ENCODE measurements around the gene CHRND.

- TF ChIP-seq POLR2A (IDR thresholded peaks at IDR 0.05) (no peak), CTCF (IDR thresholded peaks at IDR 0.05) (no peak)
Measured at GRCh38 chr2:232541195-232541960, 15.4 kb downstream of the CHRND start.

Measured in testis (tissue), 2 donors.